ENCODE results near the gene DLK1.

DNA sequence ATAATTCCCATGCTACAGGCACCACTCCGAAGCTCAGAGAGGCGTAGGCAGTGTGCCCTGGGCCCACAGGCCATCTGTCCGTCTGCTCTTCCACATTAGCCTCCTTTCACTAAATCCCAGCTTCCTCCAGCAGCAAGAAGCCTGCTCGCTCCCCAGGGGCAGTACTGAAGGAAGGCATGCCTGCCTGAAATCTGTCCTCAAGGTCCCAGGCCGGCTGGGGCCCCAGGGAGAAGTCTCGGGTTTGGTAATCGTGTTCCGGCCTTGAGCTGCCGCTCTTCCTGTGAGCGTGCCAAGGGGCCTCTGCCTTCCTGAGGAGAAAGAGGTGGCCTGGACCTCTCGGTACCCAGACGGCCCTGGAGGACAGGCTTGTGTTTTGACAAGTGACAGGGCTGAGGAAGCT lies 15.2 kb upstream of the DLK1 start:
- TF ChIP-seq CTCF (IDR thresholded peaks at IDR 0.05) (no peak), POLR2AphosphoS5 (IDR thresholded peaks at IDR 0.05) (no peak), POLR2A (IDR thresholded peaks at IDR 0.05) (no peak)

Measured in sigmoid colon (tissue), 4 donors.